GM18508 (cell line): ENCODE data around the gene CCNT1.
"Not testable (repeated sequence)": the region's sequence is repeated elsewhere in the genome, so short reads cannot be mapped to it uniquely, and the experiment has no call there.

Source experiments
- ATAC-seq: cut with Tn5 transposase; IDR thresholded peaks from one replicate; pipeline ENCODE4 v1.9.1; 2021; ENCODE audit warnings: moderate number of reproducible peaks; ENCODE audit not compliant: insufficient read depth, unreplicated experiment

Gene CCNT1

GRCh38 chr12:48643011-48643410, 73.5 kb downstream of the CCNT1 start:
- ATAC-seq = no peak

GRCh38 chr12:48641752-48642555, 74.6 kb downstream of the CCNT1 start:
- ATAC-seq = not testable (repeated sequence)

- no peak for ATAC-seq
Measured at GRCh38 chr12:48640854-48641253, 75.7 kb downstream of the CCNT1 start.

- ATAC-seq = no peak
Measured at GRCh38 chr12:48640428-48640827, 76.1 kb downstream of the CCNT1 start.
